ENCODE results near the gene RPL31.

Gene RPL31

DNA sequence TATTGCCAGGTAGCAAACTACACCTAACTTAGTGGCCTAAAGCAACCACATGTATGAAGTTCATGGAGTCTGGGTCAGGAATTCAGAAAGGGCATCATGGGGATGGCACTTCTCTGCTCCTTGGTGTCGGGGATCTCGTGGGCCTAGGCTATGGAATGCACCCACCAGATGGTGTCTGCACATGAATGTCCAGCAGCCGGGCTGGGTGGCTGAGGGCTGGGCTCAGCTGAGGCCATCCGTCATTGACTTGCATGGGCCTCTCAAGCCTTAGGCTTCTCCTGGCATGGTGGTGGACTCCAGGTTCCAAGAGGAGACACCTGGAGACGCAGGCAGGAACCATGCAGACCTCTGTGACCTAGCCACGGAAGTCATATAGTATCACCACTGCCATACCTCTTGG, 26.0 kb upstream of the RPL31 start:
- Histone ChIP-seq H3K36me3 (ENCODE audit: insufficient read depth, low read length) (no peaks in the 10 kb centered on the region), H3K4me1 (ENCODE audit: insufficient read depth, low read length) (peaks cover 4% of the 10 kb centered on the region; the same call in 1 of the 2 replicates), H3K4me3 (ENCODE audit: low read length) (no peak overlapping the region), H3K27ac (ENCODE audit: low read depth, low read length) (no peak overlapping the region), H3K9ac (ENCODE audit: low read depth, low read length) (no peak overlapping the region), H3K27me3 (ENCODE audit: insufficient read depth, low read length) (no peaks in the 10 kb centered on the region), H3K9me3 (ENCODE audit: insufficient read depth, low read depth, low read length) (no peaks in the 10 kb centered on the region)
- WGBS, result 88% methylated on average over 6 of the region's 6 CpGs

DNA sequence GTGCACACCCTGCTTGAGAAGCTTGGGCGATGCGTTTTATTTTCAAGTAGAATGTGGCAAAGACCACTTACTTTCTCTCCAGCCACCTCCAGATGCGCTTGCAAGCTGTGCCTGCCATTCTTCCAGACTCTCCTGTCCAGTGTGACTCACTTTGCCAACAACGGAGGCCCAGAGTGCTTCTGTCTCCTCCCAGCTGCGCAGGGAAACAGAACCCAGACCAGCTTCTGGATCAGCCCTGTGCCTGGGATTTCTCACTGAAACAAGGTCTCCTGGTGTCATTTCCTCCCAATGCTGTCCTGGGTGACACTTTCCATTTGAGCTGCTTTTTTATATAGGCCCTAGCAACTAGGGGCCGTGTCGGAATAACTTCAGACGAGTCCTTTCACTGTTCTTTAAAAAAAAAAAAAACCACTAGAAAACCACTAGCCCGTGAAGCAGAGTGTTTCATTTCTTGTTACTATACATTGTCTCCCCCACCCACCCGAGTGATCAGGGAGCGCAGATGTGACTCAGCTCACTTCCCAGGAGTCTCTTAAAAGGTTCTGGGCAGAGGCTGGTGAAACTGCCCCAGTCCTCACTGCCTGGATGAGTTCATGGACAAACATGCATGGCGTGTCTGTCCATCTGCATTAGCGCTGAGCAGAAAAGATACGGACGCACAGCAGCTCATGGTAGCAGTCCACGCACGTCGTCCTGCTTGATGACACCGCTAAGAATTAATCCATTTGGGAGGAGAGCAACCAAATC, 25.3 kb upstream of the RPL31 start:
- peaks cover 11% of the 10 kb centered on the region; the same call in 1 of the 2 replicates for H3K4me1 ChIP-seq (ENCODE audit: insufficient read depth, low read length)
- H3K4me3 ChIP-seq (ENCODE audit: low read length), result no peak overlapping the region
- H3K36me3 ChIP-seq (ENCODE audit: insufficient read depth, low read length), result no peaks in the 10 kb centered on the region
- no peaks in the 10 kb centered on the region for H3K9me3 ChIP-seq (ENCODE audit: insufficient read depth, low read depth, low read length)
- H3K9ac ChIP-seq (ENCODE audit: low read depth, low read length), result no peak overlapping the region
- WGBS, result 93% methylated on average over 19 of the region's 19 CpGs
- H3K27ac ChIP-seq (ENCODE audit: low read depth, low read length), result no peak overlapping the region
- H3K27me3 ChIP-seq (ENCODE audit: insufficient read depth, low read length), result no peaks in the 10 kb centered on the region

DNA sequence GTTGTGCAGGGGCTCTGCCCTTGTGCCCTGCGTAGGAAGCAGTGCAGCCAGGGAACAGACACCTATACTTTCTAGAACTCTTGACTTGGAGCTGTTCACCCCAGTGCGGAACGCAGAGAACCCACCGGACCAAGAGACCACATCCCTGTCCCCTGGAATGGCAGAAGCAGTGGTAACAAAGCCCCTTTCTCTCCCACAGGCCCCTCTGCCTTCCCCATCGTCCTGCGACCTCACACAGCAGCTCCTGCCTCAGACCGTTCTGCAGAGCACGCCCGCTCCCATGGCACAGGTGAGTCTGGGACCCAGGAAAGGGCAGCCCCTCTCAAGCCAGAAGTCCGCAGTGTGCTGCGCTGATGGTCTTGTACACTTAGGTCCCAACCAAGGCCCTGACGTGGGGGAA, 24.6 kb upstream of the RPL31 start:
- WGBS, result 94% methylated on average over 12 of the region's 12 CpGs
- Histone ChIP-seq H3K27ac (ENCODE audit: low read depth, low read length) (no peak overlapping the region), H3K9me3 (ENCODE audit: insufficient read depth, low read depth, low read length) (no peaks in the 10 kb centered on the region), H3K27me3 (ENCODE audit: insufficient read depth, low read length) (no peaks in the 10 kb centered on the region), H3K9ac (ENCODE audit: low read depth, low read length) (no peak overlapping the region), H3K4me3 (ENCODE audit: low read length) (no peak overlapping the region), H3K36me3 (ENCODE audit: insufficient read depth, low read length) (no peaks in the 10 kb centered on the region), H3K4me1 (ENCODE audit: insufficient read depth, low read length) (peaks cover 11% of the 10 kb centered on the region; the same call in 1 of the 2 replicates)

DNA sequence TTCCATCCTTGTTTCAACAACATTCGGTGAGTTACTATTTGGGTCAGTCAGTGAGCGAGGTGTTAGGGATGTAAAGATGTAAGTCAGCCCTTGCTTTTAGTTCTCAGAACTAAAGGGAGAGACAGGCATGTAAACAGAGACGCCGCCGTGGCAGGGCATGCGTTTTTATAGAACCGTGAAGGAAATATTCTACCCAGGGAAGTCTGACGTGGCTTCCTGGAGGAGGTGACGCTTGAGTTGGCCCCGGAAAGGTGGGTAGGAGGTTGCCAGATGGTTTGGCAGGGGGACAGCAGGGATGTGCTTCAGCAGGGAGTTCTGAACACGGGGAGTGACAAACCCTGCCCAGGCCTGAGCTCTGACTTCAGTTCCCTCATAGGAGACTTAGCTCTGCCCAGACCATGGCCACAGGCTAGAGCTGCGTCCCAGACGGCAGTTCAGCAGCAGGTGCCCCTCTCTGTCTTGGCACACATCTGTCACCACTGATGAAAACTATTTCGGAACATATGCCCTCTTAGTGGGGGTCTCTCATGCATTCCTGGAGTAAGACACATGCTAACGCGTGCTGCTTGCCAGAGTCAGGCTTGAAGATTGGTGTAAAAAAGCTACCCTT, 23.4 kb upstream of the RPL31 start:
- Histone ChIP-seq H3K27me3 (ENCODE audit: insufficient read depth, low read length) (no peaks in the 10 kb centered on the region), H3K9ac (ENCODE audit: low read depth, low read length) (no peak overlapping the region), H3K36me3 (ENCODE audit: insufficient read depth, low read length) (no peaks in the 10 kb centered on the region), H3K4me3 (ENCODE audit: low read length) (no peak overlapping the region), H3K9me3 (ENCODE audit: insufficient read depth, low read depth, low read length) (no peaks in the 10 kb centered on the region), H3K4me1 (ENCODE audit: insufficient read depth, low read length) (peaks cover 11% of the 10 kb centered on the region; the same call in 1 of the 2 replicates), H3K27ac (ENCODE audit: low read depth, low read length) (no peak overlapping the region)
- WGBS, result 94% methylated on average over 16 of the region's 16 CpGs

DNA sequence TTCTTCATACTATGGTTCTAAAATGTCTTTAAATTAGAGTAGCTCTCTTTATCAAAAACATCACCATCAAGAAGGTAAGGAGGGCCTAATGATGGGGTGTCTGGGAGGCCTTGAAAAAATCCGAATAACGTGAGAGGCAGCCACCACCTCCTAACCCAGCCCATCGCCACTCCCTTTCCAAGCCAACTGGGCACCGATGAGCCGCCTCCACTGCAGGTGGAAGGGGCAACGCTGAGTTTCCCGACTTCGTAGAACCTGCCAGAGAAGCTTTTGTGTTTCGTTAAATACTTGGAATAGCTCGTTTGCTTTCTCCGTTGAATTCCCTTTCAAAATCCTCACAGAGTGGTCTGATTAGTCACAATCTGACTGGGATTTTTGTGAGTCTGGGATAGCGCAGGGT, 22.0 kb upstream of the RPL31 start:
- 91% methylated on average over 11 of the region's 12 CpGs for WGBS
- H3K27ac ChIP-seq (ENCODE audit: low read depth, low read length), result no peak overlapping the region
- no peak overlapping the region for H3K4me3 ChIP-seq (ENCODE audit: low read length)
- peaks cover 11% of the 10 kb centered on the region; the same call in 1 of the 2 replicates for H3K4me1 ChIP-seq (ENCODE audit: insufficient read depth, low read length)
- no peaks in the 10 kb centered on the region for H3K36me3 ChIP-seq (ENCODE audit: insufficient read depth, low read length)
- H3K27me3 ChIP-seq (ENCODE audit: insufficient read depth, low read length), result no peaks in the 10 kb centered on the region
- H3K9ac ChIP-seq (ENCODE audit: low read depth, low read length), result no peak overlapping the region
- H3K9me3 ChIP-seq (ENCODE audit: insufficient read depth, low read depth, low read length), result no peaks in the 10 kb centered on the region

DNA sequence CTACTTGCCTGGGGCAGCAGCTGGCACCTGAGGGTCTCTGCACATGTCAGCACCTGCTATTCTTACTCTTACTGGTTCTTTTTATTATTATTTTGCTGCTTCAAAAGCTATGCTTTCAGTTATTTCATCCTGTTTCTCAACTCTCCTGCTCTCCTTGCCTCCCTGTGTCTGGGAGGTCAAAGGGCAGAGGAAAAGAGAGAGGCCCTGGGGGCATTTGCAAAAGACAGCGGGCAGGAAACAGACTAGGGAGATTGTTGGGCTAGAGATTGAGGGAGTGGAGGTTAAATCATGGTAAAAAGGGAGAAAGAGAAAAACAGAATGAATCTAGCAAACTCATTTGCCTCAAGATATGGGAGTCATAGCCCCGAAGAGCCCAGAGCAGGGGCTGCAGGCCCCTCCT, 21.1 kb upstream of the RPL31 start:
- WGBS, result 79% methylated on average over 2 of the region's 2 CpGs

DNA sequence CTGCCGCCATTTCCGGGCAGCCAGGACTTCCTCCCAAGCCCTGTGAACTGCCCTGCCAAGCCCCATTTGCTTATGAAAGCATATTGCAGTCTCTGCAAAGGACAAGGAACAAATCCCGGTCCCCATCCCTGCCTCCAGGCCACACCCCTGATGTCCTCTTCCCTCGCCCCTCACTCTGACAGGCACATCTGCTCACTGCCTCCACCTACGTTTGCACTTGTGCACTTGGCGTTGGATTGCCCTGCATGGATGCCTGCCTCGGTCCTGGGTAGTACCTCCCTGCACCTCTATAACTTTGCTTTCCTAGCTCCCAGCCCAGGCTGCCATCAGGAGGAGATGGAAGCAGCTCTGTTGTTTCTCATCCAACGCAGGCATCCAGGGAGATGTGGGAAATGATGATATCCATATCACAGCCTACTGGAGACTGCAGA, 19.6 kb upstream of the RPL31 start:
- no peak overlapping the region for H3K4me3 ChIP-seq (ENCODE audit: low read length)
- no peaks in the 10 kb centered on the region for H3K27me3 ChIP-seq (ENCODE audit: insufficient read depth, low read length)
- H3K36me3 ChIP-seq (ENCODE audit: insufficient read depth, low read length), result no peaks in the 10 kb centered on the region
- no peaks in the 10 kb centered on the region for H3K9me3 ChIP-seq (ENCODE audit: insufficient read depth, low read depth, low read length)
- H3K9ac ChIP-seq (ENCODE audit: low read depth, low read length), result no peak overlapping the region
- WGBS, result 70% methylated on average over 8 of the region's 8 CpGs
- no peak overlapping the region for H3K27ac ChIP-seq (ENCODE audit: low read depth, low read length)
- peaks cover 11% of the 10 kb centered on the region; the same call in 1 of the 2 replicates for H3K4me1 ChIP-seq (ENCODE audit: insufficient read depth, low read length)

More for the DNA sequence above, 21.1 kb upstream of the RPL31 start:
- Histone ChIP-seq H3K9ac (ENCODE audit: low read depth, low read length) (no peak overlapping the region), H3K4me3 (ENCODE audit: low read length) (no peak overlapping the region), H3K9me3 (ENCODE audit: insufficient read depth, low read depth, low read length) (no peaks in the 10 kb centered on the region), H3K36me3 (ENCODE audit: insufficient read depth, low read length) (no peaks in the 10 kb centered on the region), H3K4me1 (ENCODE audit: insufficient read depth, low read length) (peaks cover 11% of the 10 kb centered on the region; the same call in 1 of the 2 replicates), H3K27ac (ENCODE audit: low read depth, low read length) (no peak overlapping the region), H3K27me3 (ENCODE audit: insufficient read depth, low read length) (no peaks in the 10 kb centered on the region)

DNA sequence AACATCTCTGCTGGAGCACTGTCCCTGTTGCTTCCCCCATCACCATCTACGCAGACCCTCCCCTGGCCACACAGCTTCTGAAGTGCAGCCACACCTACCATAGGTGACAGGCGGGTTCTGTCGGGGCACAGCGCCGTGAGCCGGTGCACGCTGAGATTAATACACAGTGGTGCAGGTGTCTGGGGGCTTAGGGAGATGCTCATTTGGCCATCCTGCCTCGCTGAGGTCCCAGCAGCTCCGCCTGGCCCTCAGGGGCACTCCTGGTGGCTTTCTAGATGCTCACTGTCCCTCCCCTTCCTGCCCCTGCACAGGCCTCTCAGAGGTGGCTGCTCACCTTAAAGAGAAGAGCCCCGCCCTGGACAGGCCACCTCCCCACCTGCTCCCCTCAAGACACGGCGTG, 18.9 kb upstream of the RPL31 start:
- WGBS, result 93% methylated on average over 12 of the region's 12 CpGs
- Histone ChIP-seq H3K9ac (ENCODE audit: low read depth, low read length) (no peak overlapping the region), H3K27ac (ENCODE audit: low read depth, low read length) (no peak overlapping the region), H3K4me3 (ENCODE audit: low read length) (no peak overlapping the region), H3K27me3 (ENCODE audit: insufficient read depth, low read length) (no peaks in the 10 kb centered on the region), H3K4me1 (ENCODE audit: insufficient read depth, low read length) (peaks cover 11% of the 10 kb centered on the region; the same call in 1 of the 2 replicates), H3K9me3 (ENCODE audit: insufficient read depth, low read depth, low read length) (no peaks in the 10 kb centered on the region), H3K36me3 (ENCODE audit: insufficient read depth, low read length) (no peaks in the 10 kb centered on the region)

DNA sequence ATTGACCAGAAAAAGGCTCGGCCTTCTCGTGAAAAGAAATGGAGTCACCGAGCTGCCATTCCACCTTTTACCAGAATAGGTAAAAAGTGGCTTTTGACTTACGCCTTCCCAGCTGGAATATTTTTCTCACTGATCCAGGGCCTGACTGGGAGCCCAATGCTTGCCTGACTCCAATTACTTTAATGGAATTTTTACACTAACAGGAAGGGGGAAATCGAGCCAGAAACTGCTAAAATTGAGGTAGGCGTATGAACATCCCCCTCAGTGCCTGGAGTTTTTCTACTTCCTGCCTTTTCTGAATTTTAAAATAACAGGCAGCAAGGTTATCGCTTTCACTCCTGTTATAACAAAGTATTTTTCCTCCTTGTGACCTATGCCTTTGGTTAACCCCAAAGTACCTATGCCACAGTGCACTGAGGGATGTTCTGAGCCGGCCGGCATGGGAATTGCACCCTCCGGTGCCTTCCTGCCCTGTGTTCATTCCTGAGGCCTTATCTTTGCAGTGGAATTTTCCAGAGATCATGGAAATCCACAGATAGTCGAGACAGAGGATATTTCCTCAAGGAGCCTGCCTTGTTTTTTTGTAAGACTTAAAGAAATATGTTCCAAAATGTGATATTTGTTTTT, 18.3 kb upstream of the RPL31 start:
- WGBS, result 92% methylated on average over 11 of the region's 11 CpGs
- Histone ChIP-seq H3K9ac (ENCODE audit: low read depth, low read length) (no peak overlapping the region), H3K4me3 (ENCODE audit: low read length) (no peak overlapping the region), H3K27ac (ENCODE audit: low read depth, low read length) (no peak overlapping the region), H3K9me3 (ENCODE audit: insufficient read depth, low read depth, low read length) (no peaks in the 10 kb centered on the region), H3K27me3 (ENCODE audit: insufficient read depth, low read length) (no peaks in the 10 kb centered on the region), H3K4me1 (ENCODE audit: insufficient read depth, low read length) (peaks cover 11% of the 10 kb centered on the region; the same call in 1 of the 2 replicates), H3K36me3 (ENCODE audit: insufficient read depth, low read length) (no peaks in the 10 kb centered on the region)

DNA sequence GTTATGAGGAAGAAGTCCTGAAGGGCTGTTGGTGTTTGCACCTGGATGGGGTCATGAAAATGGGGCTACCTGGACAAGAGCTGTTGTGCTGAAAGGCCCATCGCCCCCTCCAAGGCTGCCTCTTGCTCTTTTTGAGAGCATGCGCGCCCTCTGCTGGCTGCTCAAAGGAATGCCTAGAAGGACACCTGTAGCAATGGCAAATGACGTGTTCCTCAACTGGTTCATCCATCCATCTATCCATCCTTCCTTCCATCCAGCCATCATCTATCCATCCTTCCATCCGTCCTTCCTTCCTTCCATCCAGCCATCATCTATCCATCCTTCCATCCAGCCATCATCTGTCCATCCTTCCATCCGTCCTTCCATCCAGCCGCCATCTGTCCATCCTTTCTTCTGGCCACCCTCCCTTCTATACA, 17.2 kb upstream of the RPL31 start:
- H3K4me3 ChIP-seq (ENCODE audit: low read length), result no peak overlapping the region
- no peak overlapping the region for H3K9ac ChIP-seq (ENCODE audit: low read depth, low read length)
- H3K27ac ChIP-seq (ENCODE audit: low read depth, low read length), result no peak overlapping the region
- H3K4me1 ChIP-seq (ENCODE audit: insufficient read depth, low read length), result peaks cover 11% of the 10 kb centered on the region; the same call in 1 of the 2 replicates
- H3K27me3 ChIP-seq (ENCODE audit: insufficient read depth, low read length), result no peaks in the 10 kb centered on the region
- WGBS, result 29% methylated on average over 7 of the region's 7 CpGs
- no peaks in the 10 kb centered on the region for H3K36me3 ChIP-seq (ENCODE audit: insufficient read depth, low read length)
- no peaks in the 10 kb centered on the region for H3K9me3 ChIP-seq (ENCODE audit: insufficient read depth, low read depth, low read length)

DNA sequence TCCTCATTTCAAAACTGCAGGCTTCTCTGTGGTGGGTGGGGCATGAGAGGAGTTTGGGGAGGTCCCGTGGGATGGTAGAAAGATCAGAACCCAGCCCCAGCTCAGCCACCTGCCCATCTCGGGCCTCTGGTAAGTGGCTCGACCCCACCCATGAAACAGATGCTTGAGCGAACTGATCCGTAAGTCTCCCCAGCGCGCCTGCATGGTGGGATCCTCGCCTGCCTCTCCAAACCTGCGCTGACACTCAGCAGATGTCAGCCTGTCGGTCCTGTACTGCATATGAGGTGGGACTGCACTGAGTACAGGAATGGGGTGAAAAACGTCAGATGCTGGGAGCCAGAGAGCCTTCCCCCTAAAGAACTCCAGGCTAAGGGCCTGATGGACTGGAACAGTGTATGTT, 15.9 kb upstream of the RPL31 start:
- no peak overlapping the region for H3K9ac ChIP-seq (ENCODE audit: low read depth, low read length)

More for the DNA sequence above, 15.9 kb upstream of the RPL31 start:
- Histone ChIP-seq H3K9me3 (ENCODE audit: insufficient read depth, low read depth, low read length) (no peaks in the 10 kb centered on the region), H3K4me3 (ENCODE audit: low read length) (no peak overlapping the region), H3K36me3 (ENCODE audit: insufficient read depth, low read length) (no peaks in the 10 kb centered on the region), H3K4me1 (ENCODE audit: insufficient read depth, low read length) (peaks cover 5% of the 10 kb centered on the region; the same call in 1 of the 2 replicates), H3K27me3 (ENCODE audit: insufficient read depth, low read length) (no peaks in the 10 kb centered on the region), H3K27ac (ENCODE audit: low read depth, low read length) (no peak overlapping the region)
- WGBS, result 94% methylated on average over 11 of the region's 11 CpGs
